K562 (cell line): Measurements from ENCODE around the gene UMODL1. TPM values are rescaled to one million over a fixed set of nuclear protein-coding genes. Genes with fewer than 3 reads are reported as not detected.

Source experiments
- ATAC-seq: fragments of 200-7000 bp; cut with Tn5 transposase; 3 replicates; pipeline ENCODE4 v1.9.1; 2020; ENCODE audit warnings: moderate library complexity
- BruUV-seq: library from RNA; stranded (reverse); fragments of 400-500 nt; replicated peaks from 2 replicates; lab custom pipeline; 2021; lab: Mats Ljungman, UMichigan
- CTCF ChIA-PET: fragments of 300-600 bp; formaldehyde crosslinking; extraction: SDS; loops from one replicate; lab custom pipeline; 2021; ENCODE audit warnings: low intra/inter-chr PET ratio; lab: Yijun Ruan, JAX
- POLR2A ChIA-PET: fragments of 300-600, 350-650 bp; sonication (Branson Sonifier 250); formaldehyde crosslinking; extraction: SDS; loops from one replicate; lab custom pipeline; 2021; ENCODE audit warnings: antibody characterized with exemption, inconsistent platforms; lab: Yijun Ruan, JAX
- DNase-seq, 4 experiments: peaks; one replicate each; pipeline versions ENCODE4 v3.0.0 to v3.0.0-alpha.2; 2011 to 2018; ENCODE audit warnings: low spot score in 3 of 4, mixed read lengths in 3 of 4; ENCODE audit errors: extremely low read depth in 1 of 4
- FAIRE-seq: peaks from 2 replicates; lab custom pipeline; 2011; peaks lifted over from hg19 to GRCh38; lab: Jason Lieb, UNC
- H2AFZ ChIP-seq: 2 replicates; pipeline ENCODE4 v1.6.0; 2011; ENCODE audit warnings: low read depth, low read length, control low read depth, inconsistent platforms
- H3K27ac ChIP-seq: fragments of 200-600 bp; 3 replicates; pipeline ENCODE4 v1.8.0; 2011; ENCODE audit warnings: low read depth, mild to moderate bottlenecking, control low read depth, inconsistent platforms, low read length, moderate library complexity, mixed read lengths; ENCODE audit errors: extremely low read depth
- H3K27me3 ChIP-seq, 2 experiments: fragments of 300-600 bp in 1 of 2; 2 replicates in 1 of 2; 3 replicates in 1 of 2; pipeline versions ENCODE4 v1.6.0 to v1.8.0; 2011; ENCODE audit warnings: inconsistent platforms in 2 of 2, low read length in 2 of 2, mild to moderate bottlenecking in 1 of 2, mixed read lengths in 1 of 2, moderate library complexity in 1 of 2; ENCODE audit not compliant: control insufficient read depth in 2 of 2, insufficient read depth in 2 of 2
- H3K36me3 ChIP-seq: fragments of 300-600 bp; 3 replicates; pipeline ENCODE4 v1.8.0; 2011; ENCODE audit warnings: mild to moderate bottlenecking, low read length, inconsistent platforms; ENCODE audit not compliant: control insufficient read depth, insufficient read depth
- H3K4me1 ChIP-seq, 2 experiments: fragments of 200-600 bp in 1 of 2; replicated peaks in 1 of 2; 2 replicates in 1 of 2; 3 replicates in 1 of 2; pipeline versions ENCODE4 v1.5.1 to v1.8.0; 2011; ENCODE audit warnings: inconsistent platforms in 2 of 2, low read length in 2 of 2, mild to moderate bottlenecking in 1 of 2, mixed read lengths in 1 of 2, moderate library complexity in 1 of 2; ENCODE audit not compliant: control insufficient read depth in 2 of 2, insufficient read depth in 2 of 2
- H3K4me2 ChIP-seq: 2 replicates; pipeline ENCODE4 v1.6.1; 2011; ENCODE audit warnings: low read length, control low read depth, inconsistent platforms, mixed read lengths; ENCODE audit not compliant: insufficient read depth
- H3K4me3 ChIP-seq: fragments of 200-600 bp; sonication (generic), shearing (Covaris generic); 2 replicates; pipeline ENCODE4 v1.5.1; 2016; ENCODE audit warnings: control low read depth, inconsistent platforms
- H3K79me2 ChIP-seq: fragments of 200-600 bp; 3 replicates; pipeline ENCODE4 v1.8.0; 2011; ENCODE audit warnings: low read length, inconsistent platforms; ENCODE audit not compliant: control insufficient read depth, insufficient read depth
- H3K9ac ChIP-seq, 2 experiments: 2 replicates each; pipeline versions ENCODE4 v1.6.0 to v1.6.1; 2011; ENCODE audit warnings: low read depth in 2 of 2, low read length in 2 of 2, control low read depth in 1 of 2, inconsistent platforms in 1 of 2, mild to moderate bottlenecking in 1 of 2, mixed read lengths in 1 of 2; ENCODE audit not compliant: insufficient read depth in 1 of 2
- H3K9me1 ChIP-seq: one replicate; pipeline ENCODE4 v1.6.0; 2011; ENCODE audit warnings: inconsistent platforms, mild to moderate bottlenecking, low read length, moderate library complexity; ENCODE audit not compliant: control insufficient read depth, insufficient read depth
- H3K9me3 ChIP-seq: replicated peaks from 2 replicates; pipeline ENCODE4 v1.5.1; 2011; ENCODE audit warnings: low read depth, low read length, inconsistent platforms; ENCODE audit not compliant: control insufficient read depth, insufficient read depth
- H4K20me1 ChIP-seq: replicated peaks from 2 replicates; pipeline ENCODE4 v1.6.1; 2011; ENCODE audit warnings: low read length, inconsistent platforms, mixed read lengths; ENCODE audit not compliant: control insufficient read depth, insufficient read depth
- ARHGAP35 ChIP-seq: fragments of 450-650 bp; IDR thresholded peaks from 2 replicates; pipeline ENCODE4 v1.6.1; 2018; ENCODE audit not compliant: partially characterized antibody
- FOS ChIP-seq: IDR thresholded peaks from 3 replicates; pipeline ENCODE4 v1.6.1; 2011; ENCODE audit not compliant: insufficient read length; ENCODE audit errors: extremely low read depth
- PBX2 ChIP-seq, 2 experiments: IDR thresholded peaks in 1 of 2; conservative IDR thresholded peaks in 1 of 2; 2 replicates each; pipeline ENCODE4 v1.6.1; 2016; ENCODE audit warnings: low read depth in 2 of 2, mild to moderate bottlenecking in 1 of 2, missing compliant biosample characterization in 1 of 2, missing genetic modification characterization in 1 of 2, moderate library complexity in 1 of 2
- SNAPC5 ChIP-seq: fragments of 250-450 bp; sonication (Bioruptor Pico); IDR thresholded peaks from 2 replicates; pipeline ENCODE4 v1.8.0; 2021; ENCODE audit warnings: moderate library complexity, mild to moderate bottlenecking, inconsistent platforms
- WGBS: fragments of 100-300 bp; shearing (Covaris generic); methylation state at CpG from one replicate; pipeline ENCODE4 v1.1.6; 2016; ENCODE audit warnings: low coverage, mixed read lengths; ENCODE audit not compliant: insufficient coverage; ENCODE audit errors: missing lambda C conversion rate; 5-methylcytosine and 5-hydroxymethylcytosine counted together
- in situ Hi-C: fragments of 300-500 bp; cut with MboI; formaldehyde crosslinking; loops from 4 replicates; pipeline ENCODE4 v1.15.0; 2018; ENCODE audit warnings: inconsistent platforms, mixed read lengths
- intact Hi-C: fragments of 100-400 bp; cut with micrococcal nuclease; formaldehyde crosslinking; loops from 2 replicates; pipeline ENCODE4 v1.14.2; 2022
- polyA plus RNA-seq, 8 experiments: library from polyadenylated mRNA; depleted of rRNA in 4 of 8; stranded (reverse) in 5 of 8; unstranded in 3 of 8; fragments of >200 nt; fragmentation: Nextera tagmentation in 2 of 8; fragmentation: Illumina TruSeq in 1 of 8; extraction: Ambion mirVana in 2 of 8; extraction: Trizol in 1 of 8; gene quantifications; 2 replicates each; pipeline versions ENCODE4 v1.2.1 to v1.2.3, GENCODE V29; 2011 to 2014; ENCODE audit warnings: inconsistent platforms in 1 of 8, missing spikeins in 1 of 8
- total RNA-seq, 7 experiments: library from RNA; depleted of rRNA in 6 of 7; stranded (reverse); fragments of >200 nt in 6 of 7; fragmentation: Illumina TruSeq in 2 of 7; extraction: Trizol in 2 of 7; gene quantifications; 2 replicates each; pipeline versions ENCODE4 v1.2.1 to v1.2.3, GENCODE V29; 2011 to 2021; ENCODE audit warnings: low replicate concordance in 1 of 7
- TF ChIP-seq, protein P1 (sequence below): fragments of 250-450 bp; sonication (Bioruptor Pico); IDR thresholded peaks from 2 replicates; pipeline ENCODE4 v1.5.0; 2021

The UMODL1 gene
- total and polyA plus RNA-seq, 9 of the 15 experiments (the other 6 are each of a cell fraction or from before 2014, with no cell fraction given), result not detected

DNA sequence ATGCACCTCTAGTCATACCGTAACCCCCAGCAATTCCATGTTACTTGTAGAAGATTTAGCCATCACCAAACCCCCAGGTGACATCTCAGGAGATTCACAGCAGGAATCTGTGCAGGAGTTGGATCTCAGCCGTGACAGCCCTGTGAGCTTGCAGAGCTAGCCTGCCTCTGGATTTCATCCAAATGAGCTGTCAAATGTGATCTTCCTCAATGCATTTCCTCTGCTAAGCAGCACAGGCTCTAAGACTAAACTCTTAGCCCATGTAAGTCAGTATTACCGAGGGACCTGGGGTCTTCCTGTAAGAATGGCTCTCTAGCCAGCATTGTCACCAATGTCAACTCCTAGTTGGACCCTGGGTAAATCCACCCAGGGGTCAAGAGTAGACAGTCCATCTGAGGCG lies 41.7 kb downstream of the UMODL1 start:
- Histone ChIP-seq H2AFZ (no peak overlapping the region), H3K9ac (no peak overlapping the region), H3K4me1 (peaks cover 0 to 11% of the 10 kb centered on the region in 2 experiments; a peak in 2 of 5 replicates), H3K4me3 (no peak overlapping the region), H4K20me1 (peaks cover 33% of the 10 kb centered on the region), H3K4me2 (no peak overlapping the region), H3K36me3 (no peaks in the 10 kb centered on the region), H3K9me1 (peaks cover 1% of the 10 kb centered on the region), H3K9me3 (no peaks in the 10 kb centered on the region), H3K27me3 (peaks cover 43 to 70% of the 10 kb centered on the region in 2 experiments), H3K79me2 (no peaks in the 10 kb centered on the region), H3K27ac (no peak overlapping the region)
- CTCF ChIA-PET, result no interaction called here
- TF ChIP-seq, protein P1, sequence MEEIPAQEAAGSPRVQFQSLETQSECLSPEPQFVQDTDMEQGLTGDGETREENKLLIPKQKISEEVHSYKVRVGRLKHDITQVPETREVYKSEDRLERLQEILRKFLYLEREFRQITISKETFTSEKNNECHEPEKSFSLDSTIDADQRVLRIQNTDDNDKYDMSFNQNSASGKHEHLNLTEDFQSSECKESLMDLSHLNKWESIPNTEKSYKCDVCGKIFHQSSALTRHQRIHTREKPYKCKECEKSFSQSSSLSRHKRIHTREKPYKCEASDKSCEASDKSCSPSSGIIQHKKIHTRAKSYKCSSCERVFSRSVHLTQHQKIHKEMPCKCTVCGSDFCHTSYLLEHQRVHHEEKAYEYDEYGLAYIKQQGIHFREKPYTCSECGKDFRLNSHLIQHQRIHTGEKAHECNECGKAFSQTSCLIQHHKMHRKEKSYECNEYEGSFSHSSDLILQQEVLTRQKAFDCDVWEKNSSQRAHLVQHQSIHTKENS (CRISPR knock-in tag), result no peak
- TF ChIP-seq PBX2 (CRISPR knock-in tag; IDR thresholded peaks at IDR 0.05; ENCODE audit: low read depth) (no peak), PBX2 (tag; conservative IDR thresholded peaks at IDR 0.05; ENCODE audit: low read depth) (no peak), ARHGAP35 (no peak), SNAPC5 (CRISPR knock-in tag) (no peak), FOS (no peak)
- no peak for DNase-seq
- WGBS, result 3% methylated on average over 4 of the region's 4 CpGs
- no peak for ATAC-seq
- intact Hi-C loops, result no loop called here
- no TSS peak for BruUV-seq
- no peak for FAIRE-seq
- POLR2A ChIA-PET, result interaction anchor here (0.6 to 0.7 kb wide), 2 partner anchors 253 to 463 kb away, joined by 3 read pairs; no protein-coding TSS in a partner anchor
- in situ Hi-C loops, result loop anchor here (10.0 kb wide), 2 partner anchors 288 to 498 kb away; no protein-coding TSS in a partner anchor
